Suppressor macrophage treated with lipopolysaccharide for 1 hour (primary cell): ENCODE data around the gene YDJC.
"Not testable (repeated sequence)": the region's sequence is repeated elsewhere in the genome, so short reads cannot be mapped to it uniquely, and the experiment has no call there.

Experiments
- DNase-seq, 3 donors: peaks; one replicate each; pipeline ENCODE4 v3.0.0-alpha.2; 2020 to 2022

Gene YDJC

GRCh38 chr22:21631025-21631424 lies 1.2 kb upstream of the YDJC start:
- DNase-seq = no peak

DNA sequence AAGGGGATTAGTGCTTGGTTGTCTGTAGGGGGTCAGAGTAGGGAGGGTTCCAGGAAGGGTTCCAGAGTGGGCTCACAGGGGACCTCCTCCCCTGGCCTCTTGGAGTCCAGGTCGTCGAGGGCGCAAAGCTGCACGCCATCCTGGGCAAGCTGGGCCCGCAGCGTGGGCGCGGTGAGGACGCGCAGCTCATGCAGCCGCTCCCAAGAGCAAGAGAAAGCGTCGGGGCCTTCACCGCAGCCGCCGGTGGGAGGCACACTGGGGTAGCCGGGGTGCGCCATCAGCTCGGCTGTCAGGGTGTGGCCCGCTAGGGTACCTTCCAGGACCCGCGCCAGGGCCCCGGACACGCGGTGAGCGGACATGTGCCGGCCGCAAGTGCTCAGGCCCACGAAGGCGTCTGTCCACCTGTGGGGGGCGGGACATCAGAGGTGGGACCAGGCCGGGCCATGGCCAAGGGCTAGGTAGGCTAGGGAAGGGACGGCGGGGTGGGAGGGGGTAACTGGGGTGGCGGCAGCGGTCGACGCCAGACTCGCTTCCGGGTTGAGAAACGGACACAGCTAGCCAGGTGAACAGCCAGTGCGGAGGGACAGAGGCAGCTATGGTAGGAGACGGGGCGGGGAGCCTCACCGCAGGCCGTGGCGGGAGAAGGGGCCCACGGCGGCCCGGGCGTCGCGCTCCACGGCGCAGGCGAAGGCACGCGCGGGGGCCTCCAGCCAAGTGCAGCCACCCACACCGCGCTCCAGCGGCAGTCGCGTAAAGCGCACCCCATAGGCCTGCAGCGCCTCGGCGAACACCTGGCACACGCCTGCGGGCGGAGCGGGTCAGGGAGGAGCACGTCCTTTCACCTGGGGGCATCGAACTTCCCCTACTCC lies 1.2 kb downstream of the YDJC start:
- no peak for DNase-seq

DNA sequence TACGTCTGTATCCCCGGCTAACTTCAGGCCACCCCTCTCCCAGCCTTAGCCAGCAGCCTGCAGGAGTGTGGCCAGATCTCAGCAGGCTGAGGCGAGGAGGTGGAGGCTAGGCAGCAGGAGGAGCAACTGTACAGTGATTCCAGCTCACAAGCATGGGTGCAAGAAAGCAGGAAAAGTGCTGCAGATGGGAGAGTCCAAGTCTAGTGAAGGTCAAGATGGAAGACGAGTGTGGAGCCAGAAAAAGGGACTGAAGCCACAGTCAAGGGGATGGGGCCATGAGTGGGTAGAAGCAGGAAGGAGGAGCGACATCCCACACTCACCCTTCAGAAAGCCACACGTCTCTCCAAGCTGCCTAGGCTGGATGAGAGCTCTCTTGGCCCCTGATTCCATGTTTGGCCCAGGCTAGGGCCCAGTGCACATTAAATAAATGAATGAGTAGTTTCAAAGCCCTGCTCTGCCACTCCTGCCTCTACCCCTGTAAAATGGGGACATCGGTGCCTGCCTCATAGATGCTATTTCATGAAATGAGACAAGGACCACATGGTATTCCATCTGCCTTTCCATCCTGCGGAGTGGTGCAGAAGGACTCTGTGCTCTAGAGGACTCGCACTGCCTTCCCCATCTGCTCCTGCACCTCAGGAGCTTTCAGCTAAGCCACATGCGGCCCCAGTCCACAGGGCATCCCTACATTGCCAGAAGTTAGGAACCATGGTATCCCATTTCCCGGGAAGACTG lies 2.9 kb downstream of the YDJC start:
- no peak for DNase-seq

- DNase-seq = no peak
Measured at GRCh38 chr22:21626073-21626734, 3.6 kb downstream of the YDJC start.

GRCh38 chr22:21624880-21625791 lies 4.7 kb downstream of the YDJC start:
- DNase-seq = no peak

DNA sequence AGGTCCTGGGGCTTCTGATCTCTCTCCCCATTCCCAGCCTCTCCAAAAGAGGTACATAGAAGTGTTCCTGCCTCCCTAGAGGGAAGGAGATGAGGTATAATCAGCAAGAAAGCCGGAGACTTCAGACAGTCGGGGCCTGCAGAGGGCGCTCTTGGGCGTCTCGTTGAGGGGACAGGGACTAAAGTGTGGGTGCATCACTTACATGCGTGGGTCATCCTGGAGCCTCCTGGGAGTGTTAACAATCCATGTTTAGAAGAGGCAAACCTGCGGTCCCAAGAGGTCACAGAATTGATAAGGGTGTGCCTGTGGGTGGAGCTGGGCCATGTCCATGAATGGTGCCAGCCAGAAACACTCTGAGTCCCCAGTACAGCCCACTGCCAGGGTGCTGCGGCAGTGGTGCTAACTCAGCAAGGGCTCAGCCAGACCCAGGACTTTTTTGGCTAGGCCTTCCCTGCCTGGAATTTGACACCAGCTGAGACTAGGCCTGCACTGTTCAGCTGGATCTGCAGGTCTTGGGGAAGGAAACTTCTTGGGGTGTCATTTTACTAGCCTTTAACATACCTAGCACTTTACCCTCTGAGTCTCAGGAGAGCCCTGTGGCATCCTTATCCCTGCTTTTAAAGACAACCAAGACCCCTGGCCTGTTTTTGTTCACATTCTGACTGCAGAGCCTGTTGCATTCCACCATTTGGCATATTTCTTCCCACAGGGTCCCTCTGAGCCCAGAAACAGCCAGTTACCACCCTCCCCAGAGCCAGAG lies 5.5 kb downstream of the YDJC start:
- peak; percentile 34 to 59 (median 34) for DNase-seq

DNA sequence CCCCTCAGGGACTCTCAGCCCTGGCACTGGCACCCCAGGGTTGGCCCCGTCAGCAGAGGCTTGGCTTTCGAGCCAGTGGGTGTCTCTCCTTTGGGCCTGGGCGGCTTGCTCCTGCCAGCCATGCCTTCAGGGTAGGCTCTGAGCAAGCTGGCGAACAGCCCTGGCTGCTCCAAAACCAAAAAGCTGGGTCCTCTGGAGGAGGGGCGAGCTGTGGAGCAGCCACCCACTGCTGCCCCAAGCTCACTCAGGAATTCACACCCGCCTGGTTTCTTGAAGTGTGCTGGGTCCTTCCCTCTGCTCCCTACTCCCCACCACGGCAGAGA lies 6.2 kb downstream of the YDJC start:
- DNase-seq = no peak

GRCh38 chr22:21622919-21623647 lies 6.7 kb downstream of the YDJC start:
- DNase-seq = no peak

DNA sequence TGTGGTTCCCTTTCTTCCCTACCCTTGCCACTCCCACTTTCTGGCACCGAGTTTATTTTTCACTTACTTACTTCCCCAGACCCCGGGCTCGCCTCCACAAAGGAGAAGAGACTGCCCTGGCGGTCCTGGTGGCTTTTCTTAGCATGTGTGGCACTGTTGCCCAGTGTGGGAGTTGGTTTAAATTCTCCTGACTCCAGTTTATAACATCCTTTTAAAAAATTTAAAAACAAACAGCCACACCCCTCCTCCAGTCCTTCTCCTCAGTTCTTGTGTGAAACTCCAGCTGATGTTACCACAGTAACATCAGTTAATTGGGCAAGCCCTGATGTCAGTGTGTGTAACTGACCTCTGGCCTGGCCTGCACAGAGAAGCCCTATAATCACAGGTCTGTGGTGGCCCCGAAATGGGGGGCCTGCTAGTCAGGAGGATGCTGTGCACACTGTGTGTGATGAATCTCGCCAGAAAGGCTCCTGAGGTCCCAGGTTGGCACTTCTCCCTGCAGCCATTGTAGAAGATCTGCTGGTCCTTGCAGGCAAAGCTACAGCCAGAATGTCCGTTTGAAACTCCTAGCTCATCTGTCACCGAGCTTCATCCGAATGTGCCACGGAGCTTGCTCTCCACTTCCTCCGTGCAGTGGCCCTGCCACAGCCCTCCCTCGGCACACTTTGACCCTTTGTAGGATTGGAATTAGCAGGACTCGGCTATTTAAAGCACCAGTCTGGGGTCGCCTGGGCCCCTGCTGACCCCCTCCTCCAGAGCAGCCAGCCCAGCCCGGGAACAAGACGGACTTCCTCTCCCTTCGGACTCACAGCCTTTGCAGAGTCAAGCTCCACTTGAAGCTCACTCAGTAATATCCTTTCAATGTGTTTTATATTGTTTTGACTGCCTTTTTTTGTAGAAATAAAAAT lies 7.6 kb downstream of the YDJC start:
- peak; percentile 76 to 81 (median 78) for DNase-seq

- DNase-seq = no peak
Measured at GRCh38 chr22:21621025-21621424, 8.8 kb downstream of the YDJC start.

DNA sequence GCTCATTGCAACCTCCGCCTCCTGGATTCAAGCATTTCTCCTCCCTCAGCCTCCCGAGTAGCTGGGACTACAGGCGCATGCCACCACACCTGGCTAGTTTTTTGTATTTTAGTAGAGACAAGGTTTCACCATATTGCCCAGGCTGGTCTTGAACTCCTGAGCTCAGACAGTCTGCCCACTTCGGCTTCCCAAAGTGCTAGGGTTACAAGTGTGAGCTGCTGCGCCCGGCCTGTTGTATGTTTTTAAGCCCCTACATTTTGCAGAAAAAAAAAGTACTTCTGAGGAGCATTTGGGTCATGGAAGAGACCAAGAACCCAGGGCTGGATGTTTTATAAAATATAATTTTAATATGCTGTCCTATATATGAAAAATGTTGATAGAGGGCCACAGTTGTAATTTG lies 12.5 kb downstream of the YDJC start:
- DNase-seq = not testable (repeated sequence)

DNA sequence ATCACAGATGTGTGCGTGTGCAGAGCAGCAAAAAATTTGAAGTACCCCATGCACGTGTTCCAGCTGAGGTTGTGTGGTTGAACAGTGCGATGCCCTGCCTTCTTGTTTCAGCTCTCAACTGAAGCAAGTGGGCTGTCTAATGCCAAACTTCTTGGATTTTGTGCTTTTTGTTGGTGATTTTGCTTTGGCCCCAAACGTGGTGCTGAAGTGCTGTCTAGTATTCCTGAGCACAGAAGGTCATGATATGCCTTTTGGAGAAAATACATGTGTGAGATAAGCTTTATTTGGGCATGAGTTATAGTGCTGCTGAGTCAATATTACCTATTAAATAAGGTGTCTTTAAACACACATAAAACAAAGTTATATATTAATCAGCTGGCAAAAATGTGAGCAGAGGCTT lies 14.1 kb downstream of the YDJC start:
- no peak for DNase-seq

- DNase-seq = no peak
Measured at GRCh38 chr22:21613553-21614233, 16.1 kb downstream of the YDJC start.

DNA sequence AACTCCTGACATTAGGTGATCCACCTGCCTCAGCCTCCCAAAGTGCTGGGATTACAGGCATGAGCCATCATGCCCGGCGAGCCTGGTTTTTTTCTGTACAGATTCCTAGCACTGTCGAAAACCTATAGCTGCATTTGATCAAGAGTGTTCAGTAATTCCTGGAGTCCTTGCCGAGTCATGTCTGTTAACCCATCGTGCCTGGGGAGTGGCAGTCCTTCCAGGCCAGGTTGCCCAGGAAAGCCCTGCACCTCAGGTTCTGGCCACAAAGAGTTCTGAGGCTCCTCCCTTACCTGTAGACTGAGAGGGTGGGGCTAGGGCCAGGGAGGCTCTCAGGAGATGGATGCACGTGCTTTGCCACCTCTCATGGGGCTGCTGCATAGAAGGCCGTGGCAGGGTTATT lies 17.0 kb downstream of the YDJC start:
- DNase-seq = no peak

DNA sequence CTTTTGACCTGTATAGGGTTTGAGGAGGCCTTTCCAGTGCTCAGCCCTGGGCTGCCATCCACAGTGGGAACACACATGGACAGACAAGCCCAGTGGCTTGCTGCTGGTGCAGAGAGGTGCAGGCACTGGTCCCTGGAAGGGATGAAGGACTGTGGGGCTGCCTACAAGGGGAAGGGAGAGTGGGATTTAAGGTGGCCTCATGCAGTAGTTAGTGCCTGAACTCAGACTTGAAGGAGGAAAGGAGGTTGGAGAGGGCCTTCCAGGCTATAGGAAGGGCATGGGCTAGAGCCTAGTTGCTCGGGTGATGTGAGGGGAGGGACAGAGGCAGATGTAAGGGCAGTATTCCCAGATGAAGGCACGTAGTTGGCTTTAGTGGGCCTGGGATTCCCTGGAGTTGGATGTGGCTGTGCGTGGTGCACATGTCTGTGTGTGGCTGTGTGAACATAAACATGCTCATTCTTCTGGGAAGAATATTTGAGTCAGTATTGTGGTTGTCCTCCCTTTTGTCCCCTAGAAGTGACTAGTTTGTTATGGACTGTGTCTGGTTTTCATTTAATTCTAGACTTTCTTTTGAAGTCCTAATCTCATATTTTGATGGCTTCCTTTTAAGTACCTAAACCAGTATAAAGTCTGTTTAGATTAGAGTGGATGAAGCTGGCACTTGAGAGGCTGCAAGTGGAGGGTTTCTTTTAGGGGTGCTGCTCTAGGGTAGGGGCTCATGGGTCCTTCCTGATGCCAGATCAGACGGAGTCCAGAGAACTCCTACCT lies 18.4 kb downstream of the YDJC start:
- DNase-seq = no peak

DNA sequence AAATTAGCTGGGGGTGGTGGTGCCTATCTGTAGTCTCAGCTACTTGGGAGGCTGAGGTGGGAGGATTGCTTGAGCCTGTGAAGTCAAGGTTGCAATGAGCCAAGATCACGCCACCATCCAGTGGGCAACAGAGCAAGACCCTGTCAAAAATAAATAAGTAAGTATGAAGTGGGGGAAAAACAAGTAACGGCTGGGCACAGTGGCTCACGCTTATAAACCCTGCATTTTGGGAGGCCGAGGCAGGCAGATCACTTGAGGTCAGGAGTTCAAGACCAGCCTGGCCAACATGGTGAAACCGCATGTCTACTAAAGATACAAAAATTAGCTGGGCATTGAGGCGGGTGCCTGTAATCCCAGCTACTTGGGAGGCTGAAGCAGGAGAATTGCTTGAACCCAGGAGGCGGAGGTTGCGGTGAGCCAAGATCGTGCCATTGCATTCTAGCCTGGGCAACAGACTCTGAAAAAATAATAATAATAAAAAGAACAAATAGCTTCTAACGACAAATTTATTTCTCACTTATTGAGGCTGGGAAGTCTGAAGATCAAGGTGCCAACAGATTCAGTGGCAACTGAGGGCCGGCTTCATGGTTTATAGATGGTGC lies 20.2 kb downstream of the YDJC start:
- DNase-seq = not testable (repeated sequence)

DNA sequence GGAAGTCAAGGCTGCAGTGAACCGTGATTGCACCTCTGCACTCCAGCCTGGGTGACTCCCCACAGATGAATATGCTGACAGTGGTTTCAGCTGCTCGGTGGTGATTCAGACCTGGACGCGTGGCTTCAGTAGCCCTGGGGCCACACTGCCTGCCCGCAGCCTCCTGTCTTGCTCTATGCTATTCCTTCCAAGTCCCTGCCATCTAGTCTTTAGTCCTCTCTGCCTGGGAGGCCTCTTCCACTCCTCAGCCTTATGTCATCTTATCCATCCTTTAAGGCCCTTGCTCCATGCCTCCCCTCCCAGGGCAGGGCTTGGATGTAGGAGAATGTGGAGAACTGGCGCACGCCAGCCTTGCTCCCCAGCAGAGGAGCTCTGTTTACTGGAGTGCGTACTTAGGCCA lies 23.0 kb downstream of the YDJC start:
- DNase-seq = no peak

- no peak for DNase-seq
Measured at GRCh38 chr22:21605887-21606564, 23.8 kb downstream of the YDJC start.
